ENCODE measurements around the gene PIH1D2.
"Not testable (repeated sequence)": the region's sequence is repeated elsewhere in the genome, so short reads cannot be mapped to it uniquely, and the experiment has no call there.

PIH1D2 gene

DNA sequence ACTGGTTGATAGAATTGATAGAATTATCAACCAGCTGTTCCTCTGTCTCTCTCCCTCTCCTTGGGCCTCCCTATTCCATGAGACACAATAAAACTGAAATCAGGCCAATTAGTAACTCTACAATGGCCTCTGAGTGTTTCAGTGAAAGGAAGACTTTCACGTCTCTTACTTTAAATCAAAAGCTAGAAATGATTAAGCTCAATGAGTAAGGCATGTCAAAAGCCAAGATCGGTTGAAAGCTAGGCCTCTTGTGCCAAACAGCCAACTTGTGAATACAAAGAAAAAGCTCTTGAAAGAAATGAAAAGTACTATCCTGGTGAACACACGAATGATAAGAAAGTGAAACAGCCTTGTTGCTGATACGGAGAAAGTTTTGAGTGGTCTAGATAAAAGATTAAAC, 16.6 kb downstream of the PIH1D2 start:
- DNase-seq (ENCODE audit: low read depth): no peak

DNA sequence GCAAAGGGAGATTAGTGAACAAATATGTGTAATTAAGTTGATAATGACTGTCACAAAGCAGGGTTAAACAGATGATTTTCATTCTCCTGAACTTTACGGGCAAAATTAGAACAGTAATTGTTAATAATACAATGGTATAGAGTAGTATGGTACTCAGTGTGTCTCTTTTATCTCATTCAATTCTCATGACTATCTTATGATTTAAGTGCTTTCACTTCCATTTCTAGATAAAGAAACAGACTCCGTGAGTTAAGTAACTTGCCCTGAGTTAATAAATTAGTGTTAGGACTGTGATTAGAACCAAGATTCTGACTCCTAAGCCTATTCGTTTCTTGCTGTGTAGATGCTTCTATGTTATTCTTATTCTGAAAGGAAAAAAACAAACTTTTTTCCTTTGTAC, 22.0 kb downstream of the PIH1D2 start:
- no peak for DNase-seq (ENCODE audit: low read depth)

DNA sequence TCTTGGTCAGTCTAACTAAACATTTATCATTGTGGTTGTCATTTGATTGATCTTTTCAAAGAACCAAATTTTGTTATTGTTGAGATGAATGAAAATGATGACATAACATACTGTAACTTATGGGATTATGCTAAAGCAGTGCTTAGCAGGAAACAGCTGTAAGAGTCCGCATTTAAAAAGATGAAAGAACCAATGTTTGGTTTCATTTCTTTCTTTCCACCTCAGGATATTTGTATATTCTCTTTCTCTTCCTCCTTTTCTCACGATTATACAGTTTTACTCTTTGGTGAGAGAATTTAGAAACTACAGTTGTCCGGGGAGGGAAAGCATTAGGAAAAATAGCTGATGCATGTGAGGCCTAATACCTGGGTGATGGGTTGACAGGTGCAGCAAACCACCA, 23.1 kb downstream of the PIH1D2 start:
- DNase-seq (ENCODE audit: low read depth): no peak

DNA sequence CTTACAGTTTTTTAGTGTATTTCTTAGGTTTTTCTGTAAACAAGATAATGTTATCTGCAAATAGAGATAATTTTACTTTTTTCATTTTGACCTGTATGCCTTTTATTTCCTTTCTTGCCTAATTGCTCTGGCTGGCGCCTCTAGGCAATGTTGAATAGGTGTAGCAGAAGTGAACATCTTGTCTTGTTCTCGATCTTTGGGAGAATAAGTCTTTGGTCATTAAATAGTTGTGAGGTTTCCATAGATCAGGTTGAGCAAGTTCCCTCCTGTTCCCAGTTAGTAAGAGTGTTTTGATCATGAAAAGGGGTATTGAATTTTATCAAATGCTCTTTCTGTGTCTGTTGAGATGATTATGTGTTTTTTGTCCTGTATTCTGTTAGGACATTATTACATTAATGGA, 24.0 kb downstream of the PIH1D2 start:
- DNase-seq (ENCODE audit: low read depth): no peak

DNA sequence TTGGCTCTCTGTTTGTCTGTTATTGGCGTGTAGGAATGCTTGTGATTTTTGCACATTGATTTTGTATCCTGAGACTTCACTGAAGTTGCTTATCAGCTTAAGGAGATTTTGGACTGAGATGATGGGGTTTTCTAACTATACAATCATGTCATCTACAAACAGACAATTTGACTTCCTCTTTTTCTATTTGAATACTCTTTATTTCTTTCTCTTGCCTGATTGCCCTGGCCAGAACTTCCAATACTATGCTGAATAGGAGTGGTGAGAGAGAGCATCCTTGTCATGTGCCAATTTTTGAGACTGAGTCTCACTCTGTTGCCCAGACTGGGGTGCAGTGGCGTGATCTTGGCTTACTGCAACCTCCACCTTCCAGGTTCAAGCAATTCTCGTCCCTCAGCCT, 25.6 kb downstream of the PIH1D2 start:
- DNase-seq (ENCODE audit: low read depth): not testable (repeated sequence)

DNA sequence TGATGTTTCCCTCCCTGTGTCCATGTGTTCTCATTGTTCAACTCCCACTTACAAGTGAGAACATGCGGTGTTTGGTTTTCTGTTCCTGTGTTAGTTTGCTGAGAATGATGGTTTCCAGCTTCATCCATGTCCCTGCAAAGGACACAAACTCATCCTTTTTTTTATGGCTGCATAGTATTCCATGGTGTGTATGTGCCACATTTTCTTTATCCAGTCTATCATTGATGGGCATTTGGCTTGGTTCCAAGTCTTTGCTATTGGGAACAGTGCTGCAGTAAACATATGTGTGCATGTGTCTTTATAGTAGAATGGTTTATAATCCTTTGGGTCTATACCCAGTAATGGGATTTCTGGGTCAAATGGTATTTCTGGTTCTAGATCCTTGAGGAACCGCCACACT, 27.2 kb downstream of the PIH1D2 start:
- not testable (repeated sequence) for DNase-seq (ENCODE audit: low read depth)

DNA sequence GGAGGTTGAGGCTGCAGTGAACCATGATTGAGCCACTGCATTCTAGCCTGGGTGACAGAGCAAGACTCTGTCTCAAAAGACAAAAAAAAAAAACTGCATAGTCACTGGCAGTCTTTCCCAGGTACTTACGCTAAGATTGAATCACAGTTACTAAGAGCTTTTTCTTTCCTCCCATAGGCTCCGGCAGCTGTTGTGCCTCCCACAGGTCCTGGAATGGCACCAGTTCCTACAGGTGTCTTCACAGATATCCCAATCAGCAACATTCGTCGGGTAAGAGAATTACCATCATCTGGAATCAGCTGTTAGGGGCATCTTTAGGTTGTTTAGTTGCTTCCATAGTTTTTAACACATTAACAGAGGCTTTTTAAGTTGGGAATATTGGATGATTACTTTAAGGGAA, 28.9 kb downstream of the PIH1D2 start:
- DNase-seq (ENCODE audit: low read depth): no peak

DNA sequence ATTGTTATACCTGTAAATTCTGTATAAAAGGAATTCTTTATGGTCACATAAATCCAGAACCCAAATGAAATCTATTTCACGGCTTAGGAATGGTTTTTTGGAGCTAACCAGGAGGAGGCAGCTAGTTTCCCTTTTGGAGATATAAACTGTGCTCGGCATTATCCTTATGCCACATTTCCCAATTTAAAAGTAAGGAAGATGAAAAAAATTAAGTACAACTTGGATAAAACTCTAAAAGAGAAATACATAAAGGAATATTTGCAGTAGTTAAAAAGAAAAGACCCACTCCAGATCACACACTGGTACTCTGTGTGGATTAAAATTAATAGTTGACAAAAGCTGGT, 30.9 kb downstream of the PIH1D2 start:
- DNase-seq (ENCODE audit: low read depth): no peak

DNA sequence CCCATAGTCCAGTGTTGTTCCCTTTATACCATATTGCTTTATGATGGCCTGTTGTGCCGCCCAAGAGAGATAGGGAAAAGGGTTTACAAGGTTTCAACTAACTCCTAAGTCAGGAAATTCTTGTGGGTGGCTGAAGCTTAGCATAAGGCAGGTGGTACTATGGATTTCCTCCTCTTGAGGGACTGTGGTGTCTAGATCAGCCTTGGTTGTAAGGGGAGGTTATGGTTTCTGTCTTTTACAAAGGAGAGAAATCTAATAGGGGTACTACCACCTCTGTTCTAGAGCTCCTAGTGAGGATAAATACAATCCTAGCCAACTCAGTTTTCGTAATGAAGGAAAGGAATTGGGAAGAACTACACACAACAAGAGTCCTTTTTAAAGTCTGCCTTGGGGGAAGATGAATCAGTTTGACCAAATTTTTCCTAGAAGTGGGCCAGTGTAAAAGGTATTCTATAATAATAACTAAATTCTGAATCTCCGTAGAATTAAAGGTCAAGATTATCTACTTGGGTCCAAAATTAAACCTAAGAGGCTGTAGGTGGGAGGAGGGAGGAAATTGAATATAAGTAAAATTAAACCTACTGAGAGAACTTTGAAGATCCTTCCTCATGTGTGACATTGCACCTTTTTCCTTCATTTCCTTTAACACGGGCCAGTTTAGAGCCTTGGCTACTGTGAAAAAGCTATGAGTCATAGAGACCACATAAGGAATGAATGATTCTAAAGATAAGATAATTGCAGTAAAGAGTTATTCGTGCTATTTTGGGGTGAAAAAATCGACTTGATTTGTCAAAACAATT, 31.5 kb downstream of the PIH1D2 start:
- DNase-seq (ENCODE audit: low read depth): no peak

DNA sequence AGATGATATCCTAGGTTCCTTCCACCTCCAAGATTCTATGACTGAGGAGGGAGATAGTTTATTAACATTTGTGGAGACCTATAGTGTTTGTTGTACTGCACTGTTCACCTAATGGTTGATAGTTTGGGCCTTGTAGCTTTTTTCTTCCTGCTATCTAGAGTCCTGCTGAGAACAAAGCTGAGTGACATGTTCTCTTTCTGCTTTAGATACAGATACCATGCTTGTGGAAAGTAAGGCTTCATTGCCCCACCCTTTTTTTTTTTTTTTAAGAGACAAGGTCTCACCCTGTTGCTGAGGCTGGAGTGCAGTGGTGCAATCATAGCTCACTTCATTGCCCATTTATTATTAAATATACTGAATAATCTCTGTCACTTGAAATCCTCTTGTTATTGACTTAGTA, 36.3 kb downstream of the PIH1D2 start:
- no peak for DNase-seq (ENCODE audit: low read depth)

DNA sequence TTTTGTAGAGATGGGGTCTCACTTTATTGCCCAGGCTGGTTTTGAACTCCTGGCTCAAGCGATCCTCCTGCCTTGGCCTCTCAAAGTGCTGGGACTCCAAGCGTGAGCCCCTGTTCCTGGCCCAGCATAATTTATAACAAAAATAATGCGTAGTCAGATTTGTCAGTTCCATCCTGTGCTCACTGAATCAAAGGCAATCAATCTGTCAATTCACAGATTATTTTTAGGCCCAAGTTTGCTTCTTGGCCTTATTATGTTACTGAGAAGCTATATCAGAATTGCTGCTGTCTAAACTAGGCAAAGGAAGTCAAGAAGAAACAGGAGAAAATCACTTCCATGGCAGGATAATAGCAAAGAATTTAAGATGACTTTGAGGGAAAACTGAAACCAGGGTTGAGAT, 39.9 kb downstream of the PIH1D2 start:
- no peak for DNase-seq (ENCODE audit: low read depth)

DNA sequence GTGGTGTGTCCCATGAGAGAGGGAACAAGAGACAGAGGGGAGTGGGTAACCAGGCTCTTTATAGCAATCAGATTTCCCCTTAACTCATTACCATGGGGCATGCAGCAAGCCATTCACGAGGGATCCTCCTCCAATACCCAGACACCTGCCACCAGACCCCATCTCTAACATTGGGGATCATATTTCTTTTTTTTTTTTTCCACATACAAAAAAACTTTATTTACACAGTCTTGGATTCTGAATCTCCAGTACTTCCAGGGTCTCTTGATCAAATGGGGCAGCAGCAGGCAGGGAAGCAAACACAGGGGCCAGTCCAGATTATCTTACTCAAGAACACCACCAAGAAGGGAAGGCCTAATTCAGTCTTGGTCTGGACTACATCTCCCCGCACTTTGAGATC, 44.4 kb downstream of the PIH1D2 start:
- DNase-seq (ENCODE audit: low read depth): no peak

DNA sequence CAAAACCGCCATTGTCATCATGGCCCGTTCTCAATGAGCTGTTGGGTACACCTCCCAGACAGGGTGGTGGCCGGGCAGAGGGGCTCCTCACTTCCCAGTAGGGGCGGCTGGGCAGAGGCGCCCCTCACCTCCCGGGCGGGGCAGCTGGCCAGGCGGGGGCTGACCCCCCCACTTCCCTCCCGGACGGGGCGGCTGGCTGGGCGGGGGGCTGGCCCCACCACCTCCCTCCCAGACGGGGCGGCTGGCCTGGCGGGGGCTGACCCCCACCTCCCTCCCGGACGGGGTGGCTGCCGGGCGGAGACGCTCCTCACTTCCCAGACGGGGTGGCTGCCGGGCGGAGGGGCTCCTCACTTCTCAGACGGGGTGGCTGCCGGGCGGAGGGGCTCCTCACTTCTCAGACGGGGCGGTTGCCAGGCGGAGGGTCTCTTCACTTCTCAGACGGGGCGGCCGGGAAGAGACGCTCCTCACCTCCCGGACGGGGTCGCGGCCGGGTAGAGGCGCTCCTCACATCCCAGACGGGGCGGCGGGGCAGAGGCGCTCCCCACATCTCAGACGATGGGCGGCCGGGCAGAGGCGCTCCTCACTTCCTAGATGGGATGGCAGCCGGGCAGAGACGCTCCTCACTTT, 46.9 kb downstream of the PIH1D2 start:
- DNase-seq (ENCODE audit: low read depth): not testable (repeated sequence)

DNA sequence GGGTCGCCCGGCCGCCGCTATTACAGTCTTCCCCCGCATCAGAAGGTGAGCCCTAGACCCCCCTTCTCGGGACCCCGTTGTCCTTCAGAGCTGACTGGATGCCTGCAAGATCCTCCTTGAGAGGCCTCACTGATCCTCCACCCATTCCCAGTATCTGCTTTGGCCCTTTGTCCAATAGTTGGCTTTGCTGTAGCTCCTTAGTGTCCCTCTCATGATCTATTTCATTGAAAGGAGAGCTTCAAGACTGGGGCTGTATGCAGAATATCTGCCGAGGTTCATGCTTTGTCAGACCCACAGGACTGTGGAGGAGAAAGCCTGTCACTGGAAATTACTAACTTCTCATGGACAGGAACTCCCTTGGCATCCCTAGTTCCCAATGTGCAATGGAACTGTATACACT, 48.1 kb downstream of the PIH1D2 start:
- DNase-seq (ENCODE audit: low read depth): no peak

DNA sequence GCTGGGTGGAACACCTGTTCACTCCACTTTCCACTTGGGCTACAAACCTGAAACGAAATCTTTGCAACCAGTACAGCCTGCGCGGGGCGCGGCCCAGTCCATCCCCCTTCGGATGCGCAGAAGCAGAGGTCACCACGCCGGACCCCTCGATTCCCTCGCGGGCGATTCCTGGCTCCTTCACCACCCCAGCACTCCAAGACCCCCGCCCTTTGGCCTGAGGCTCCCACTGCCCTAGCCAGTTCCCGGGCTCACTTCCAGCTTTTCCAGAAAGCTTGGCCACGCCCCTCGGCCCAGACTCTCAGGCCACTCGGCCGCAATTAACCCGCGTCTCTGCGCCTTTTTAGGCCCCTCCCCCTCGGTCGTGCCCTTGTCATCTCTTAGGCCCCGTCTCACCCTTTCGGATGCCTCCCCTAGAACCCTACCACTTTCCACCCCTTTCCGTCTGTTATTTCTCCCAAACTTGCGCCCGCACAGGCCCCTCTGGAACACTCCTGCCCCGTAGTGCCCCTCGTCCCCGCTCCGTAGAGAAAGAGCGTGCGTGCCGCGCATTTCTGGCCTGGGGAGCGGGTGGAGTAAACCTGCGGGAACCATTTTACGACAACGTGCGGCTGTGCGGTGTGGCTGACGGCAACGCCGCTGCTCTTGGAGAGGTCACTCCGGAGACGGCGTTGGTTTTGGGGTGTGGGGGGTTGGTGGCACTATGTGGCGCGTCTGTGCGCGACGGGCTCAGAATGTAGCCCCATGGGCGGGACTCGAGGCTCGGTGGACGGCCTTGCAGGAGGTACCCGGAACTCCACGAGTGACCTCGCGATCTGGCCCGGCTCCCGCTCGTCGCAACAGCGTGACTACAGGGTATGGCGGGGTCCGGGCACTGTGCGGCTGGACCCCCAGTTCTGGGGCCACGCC, 48.8 kb downstream of the PIH1D2 start, which contains the start of gene DLAT:
DLAT (plus strand) TSS at position 636 of the 906 bp plus-strand sequence; CDS start at position 701, 65 bp downstream.
- peak; percentile 69 for DNase-seq (ENCODE audit: low read depth)

DNA sequence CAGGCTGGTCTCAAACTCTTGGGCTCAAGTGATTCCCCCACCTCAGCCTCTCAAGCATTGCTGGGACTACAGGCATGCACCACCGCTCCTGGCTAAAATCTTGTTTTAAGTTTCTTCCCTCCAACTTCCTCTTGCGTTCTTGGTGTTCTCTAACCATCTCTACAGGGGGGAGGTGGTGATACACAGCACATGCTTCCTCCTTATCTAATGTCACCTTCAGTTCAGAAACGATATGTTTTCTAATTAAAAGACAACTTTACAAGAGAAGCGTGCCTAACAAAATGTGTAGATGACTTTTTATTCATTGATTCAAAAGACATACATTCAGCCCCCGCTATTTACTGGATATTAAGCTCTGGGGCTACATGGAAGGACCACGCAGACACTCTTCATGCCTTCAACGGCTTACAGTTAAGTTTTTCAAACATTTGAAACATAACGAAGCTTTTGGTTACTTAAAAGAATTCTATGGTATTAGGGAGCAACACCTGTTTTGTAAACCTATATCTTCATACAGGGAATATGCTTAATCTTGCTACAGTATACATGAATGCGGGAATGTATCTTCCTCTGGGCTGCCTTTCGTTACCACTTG, 49.5 kb downstream of the PIH1D2 start:
- DNase-seq (ENCODE audit: low read depth): no peak

DNA sequence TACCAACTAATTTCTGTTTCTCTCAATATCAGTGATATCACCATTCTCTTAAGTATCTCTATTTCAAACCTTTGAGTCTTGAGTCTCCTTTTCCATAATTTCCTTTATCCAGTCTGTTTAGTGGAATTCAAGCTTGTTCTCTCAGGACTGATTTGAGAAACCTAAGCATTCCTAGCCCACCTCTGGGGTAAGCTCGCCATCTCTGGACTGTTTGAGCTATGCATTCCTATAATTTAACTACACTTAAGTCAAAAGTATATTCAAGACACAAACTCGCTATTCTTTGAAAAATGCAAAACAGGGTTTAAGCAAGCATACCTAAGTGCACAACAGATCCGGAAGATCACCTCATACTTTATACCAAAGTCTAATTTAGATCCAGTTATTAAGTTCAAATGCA, 50.7 kb downstream of the PIH1D2 start:
- no peak for DNase-seq (ENCODE audit: low read depth)

DNA sequence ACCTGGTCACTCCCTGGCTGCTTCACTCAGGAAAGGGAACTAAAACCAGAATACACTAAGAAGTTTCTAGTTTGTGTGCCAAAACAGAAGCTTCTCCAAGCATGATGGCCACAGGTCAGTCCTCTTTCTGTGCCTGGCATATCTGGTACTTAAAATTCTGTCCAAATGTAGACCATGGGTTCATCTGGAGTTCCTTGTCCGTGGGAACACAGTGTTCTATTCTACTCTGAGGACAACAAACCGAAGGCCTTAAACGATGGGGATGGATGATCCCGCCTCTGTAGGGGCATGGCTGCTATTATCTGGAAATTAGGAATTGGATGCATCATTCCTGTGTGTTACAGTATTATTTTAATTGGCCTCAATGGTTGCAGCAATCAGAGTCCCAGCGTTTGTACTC, 54.8 kb downstream of the PIH1D2 start:
- DNase-seq (ENCODE audit: low read depth): no peak

Measured in stimulated activated CD8-positive, alpha-beta memory T cell treated with anti-CD3 and anti-CD28 coated beads, Interleukin-12 subunit alpha, Interleukin-12 subunit beta, amount 100 ng/mL, for 4 hours (primary cell).